ENCODE measurements around the gene NBL1.

Gene NBL1

GRCh38 chr1:19705464-19705863 is 61.4 kb downstream of the NBL1 start:
- DNase-seq: no peak

- no peak for DNase-seq
These were observed 62.0 kb downstream of the NBL1 start for GRCh38 chr1:19706136-19706535.
